ENCODE data around the gene SLCO3A1.

GRCh38 chr15:91904942-91905341 is 51.4 kb downstream of the SLCO3A1 start:
- TF ChIP-seq CTCF (conservative IDR thresholded peaks at IDR 0.05; ENCODE audit: low read length), result no peak
- TF ChIP-seq EZH2phosphoT487 (IDR thresholded peaks at IDR 0.05; ENCODE audit: borderline replicate concordance), result no peak

Measured in Loucy (cell line).